HG02588 (cell line): ENCODE data around the gene DNAH5.

Experiments used
- ATAC-seq: cut with Tn5 transposase; IDR thresholded peaks from one replicate; pipeline ENCODE4 v1.9.1; 2021; ENCODE audit warnings: mild to moderate bottlenecking, moderate library complexity; ENCODE audit not compliant: unreplicated experiment

Gene DNAH5

DNA sequence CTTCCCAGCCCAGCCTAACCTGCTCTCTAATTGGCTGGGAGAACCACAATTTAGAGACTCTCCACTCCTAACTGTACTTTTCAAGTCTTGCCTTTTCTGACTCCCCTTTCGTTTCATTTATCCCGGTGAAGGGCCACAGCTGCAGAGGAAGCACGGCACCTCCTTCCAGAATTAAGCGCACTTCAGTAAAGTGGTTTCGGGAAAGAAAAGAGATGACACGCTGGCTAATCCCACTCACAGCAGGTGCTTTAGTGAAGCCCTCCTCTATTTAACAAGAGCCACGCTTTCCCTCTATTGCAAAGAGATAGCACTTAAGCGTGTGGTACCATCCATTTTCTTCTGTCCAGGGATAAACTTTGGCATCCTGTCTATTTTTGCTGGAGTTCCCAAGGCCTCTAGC lies 4.8 kb downstream of the DNAH5 start:
- no peak for ATAC-seq

DNA sequence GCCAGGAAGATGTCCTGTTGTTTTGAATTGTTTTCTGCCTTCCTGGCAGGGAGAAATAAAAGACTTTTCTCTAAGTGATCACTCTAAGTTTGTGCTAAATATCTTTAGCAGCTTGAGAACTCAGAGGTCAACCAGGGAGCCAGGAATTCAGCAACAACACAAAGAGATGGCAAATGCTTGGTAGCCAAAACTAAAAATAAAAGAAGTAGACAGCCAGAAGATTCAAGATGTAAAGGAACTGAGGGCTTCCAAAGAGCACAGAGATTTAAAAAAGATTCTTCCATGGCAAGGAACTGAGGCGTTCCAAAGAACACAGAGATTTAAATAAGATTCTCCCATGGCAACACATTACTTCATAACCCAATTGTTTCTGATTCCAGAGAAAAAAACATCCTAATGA lies 9.6 kb downstream of the DNAH5 start:
- ATAC-seq: no peak

DNA sequence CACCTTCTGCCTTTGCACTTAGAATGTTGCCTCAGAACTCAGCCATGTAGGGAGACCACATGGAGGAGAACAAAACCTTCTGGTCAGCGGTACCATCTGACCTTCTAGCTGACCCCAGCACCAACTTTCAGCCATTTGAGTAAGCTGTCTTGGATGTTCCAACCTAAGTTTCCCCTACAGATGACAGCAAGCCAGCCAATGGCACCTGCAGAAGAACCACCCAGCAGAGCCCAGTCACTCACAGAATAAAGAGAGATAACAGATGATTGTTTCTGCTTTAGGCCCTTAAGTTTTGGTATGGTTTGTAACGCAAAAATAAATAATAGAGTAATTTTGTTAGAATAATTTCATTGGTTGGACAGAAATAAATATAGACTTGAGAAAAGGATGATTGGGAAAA lies 10.4 kb downstream of the DNAH5 start:
- no peak for ATAC-seq

DNA sequence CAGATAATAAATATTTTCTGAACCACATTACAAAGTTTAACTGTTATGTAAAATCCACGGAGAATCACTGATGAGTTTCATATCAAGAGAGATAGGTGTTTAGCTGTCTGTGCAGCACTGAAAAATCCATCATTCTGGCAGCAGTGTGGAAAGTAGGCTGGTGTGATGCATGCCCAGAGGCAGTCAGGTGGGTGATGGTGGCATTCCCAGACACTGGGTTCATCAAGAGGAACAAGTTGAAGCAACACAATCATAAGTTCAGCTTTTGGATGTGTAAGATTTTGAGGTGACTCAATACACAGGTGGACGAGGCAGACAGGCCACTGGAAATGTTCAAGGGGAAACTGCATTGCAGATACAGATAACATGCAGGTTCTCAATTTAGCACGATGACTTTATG lies 11.9 kb downstream of the DNAH5 start:
- ATAC-seq: no peak

DNA sequence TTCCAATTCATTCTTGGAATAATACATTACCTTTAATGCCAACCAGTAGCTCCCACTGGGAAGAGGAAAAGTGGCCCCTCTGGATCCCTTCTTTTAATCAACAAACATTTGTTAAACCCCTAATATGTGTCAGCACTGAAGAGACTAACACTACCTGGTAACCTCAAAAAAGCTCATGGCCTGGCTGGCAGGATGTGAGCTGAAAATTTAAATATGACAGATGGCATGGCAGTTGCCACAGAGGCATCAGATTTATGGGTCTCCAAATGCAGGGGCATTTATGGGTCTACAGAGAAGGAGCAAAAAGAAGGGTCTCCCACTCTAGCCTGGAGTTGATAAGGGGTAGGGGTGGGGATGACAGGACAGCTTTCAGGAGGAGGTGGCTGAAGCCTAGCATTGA lies 12.5 kb downstream of the DNAH5 start:
- ATAC-seq: no peak

DNA sequence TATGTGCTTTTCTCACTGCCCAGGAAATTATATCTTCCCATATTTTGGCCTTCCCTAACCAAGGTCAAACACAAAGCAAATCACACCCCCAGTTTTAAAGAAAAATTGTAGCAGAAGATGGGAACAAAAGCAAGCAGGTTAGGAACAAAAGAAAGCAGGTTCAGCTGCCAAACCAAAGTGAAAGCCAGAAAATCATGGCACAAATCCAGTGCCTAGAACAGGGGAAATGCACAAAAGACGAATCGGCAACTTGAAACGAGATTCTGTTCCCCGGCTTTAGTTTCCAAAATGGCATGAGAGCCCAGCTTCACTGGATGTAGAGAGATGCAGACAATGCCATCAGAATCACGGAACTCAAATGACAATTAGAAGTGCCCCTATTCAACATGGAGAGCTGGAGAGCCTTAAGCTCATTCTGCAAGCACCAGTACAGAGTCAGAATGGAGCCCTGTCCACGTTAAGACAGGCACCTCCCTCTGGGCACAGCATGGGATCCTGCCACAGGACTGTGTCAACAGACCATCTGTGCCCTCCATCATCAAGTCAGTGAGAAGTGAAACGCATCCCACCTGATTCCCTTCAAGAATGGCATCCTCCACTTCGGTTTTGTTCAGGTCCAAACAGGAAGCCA lies 13.8 kb downstream of the DNAH5 start:
- no peak for ATAC-seq

DNA sequence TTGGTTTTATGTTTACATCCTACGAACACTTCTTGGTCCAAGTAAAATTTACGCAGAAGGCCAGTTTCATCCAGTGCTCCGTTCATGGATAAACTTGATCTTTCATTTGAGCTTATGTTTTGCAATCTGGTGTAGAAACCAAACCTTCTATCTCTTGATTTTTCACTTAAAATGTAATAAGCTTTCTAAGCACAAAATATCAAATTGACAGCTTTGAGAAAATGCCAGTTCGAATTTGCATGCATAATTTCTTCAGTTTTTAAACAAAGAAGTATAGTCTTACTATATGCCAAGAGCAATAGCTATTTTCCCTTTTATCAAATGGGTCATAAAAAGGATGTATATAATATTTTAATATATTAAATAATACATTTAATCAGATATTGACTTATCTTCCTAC lies 17.8 kb downstream of the DNAH5 start:
- ATAC-seq: no peak

DNA sequence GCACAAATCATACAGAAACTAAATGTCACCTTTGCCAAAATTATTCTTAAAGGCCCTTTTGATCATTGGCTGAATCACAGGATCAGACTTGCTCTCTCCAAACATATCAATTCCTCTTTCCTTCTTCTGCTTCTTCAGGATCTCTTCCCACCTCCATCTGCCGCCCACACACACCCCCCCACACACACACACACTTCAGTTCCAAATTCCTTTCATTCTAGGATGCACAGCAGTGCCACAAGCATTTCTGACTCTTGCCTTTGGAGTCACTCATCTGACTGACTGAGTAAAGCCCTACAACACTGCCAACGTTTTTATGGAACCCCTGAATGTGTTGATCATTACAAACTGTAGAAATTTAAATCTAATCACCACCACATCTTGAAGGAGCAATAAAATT lies 22.9 kb downstream of the DNAH5 start:
- no peak for ATAC-seq

DNA sequence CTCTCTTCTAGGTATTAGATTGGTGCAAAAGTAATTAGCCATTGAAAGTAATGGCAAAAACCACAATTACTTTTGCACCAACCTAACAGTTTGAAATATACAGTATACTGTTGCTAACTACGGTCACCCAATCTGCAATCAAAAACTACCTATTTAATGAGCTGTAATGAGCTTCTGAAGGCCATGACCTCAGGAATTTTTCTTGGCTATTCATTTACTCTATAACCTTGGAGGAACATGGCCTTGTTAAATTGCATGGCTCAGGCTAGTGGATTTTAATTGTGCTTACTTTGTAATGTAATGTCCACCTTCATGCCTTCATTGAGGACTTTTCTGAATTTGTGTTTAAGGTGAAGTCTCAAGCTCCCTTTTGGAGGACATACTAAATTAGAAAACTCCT lies 24.7 kb downstream of the DNAH5 start:
- ATAC-seq: no peak

DNA sequence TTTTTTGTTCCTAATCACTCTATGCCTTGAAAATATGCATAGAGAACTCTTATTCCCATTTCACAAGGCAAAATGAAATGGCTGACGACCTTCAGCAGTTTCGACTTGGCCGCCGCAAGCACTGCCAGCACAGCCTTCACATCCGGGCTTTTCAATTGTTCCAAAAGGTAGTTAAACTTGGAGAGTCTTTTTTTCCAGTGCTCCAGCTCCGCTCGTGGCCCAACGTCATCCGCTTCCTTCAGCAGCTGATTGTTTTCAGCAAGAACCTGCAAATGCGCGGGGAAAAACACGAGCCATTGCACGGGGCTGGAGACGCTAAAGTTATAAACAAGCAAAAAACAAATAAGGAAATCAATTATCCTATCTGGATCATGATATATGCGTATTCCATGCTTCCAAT lies 25.4 kb downstream of the DNAH5 start:
- ATAC-seq: no peak

DNA sequence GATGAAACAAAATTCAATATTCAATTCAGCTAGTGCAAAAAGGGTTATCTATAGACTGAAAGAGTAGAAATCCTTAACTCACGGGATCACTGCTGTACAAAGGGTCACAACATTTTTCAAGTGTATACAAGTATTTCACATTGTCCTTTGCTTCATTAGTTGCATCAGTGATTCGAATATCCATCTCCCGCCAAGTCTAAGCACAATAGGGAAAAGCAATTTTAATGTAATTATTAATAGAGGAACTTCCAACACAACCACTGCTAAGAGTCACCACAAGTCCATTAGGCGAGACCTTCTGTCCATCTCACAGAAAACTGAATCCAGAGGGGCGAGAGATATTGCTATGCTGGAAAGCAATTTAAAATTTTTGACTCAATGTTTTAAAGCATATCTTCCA lies 27.4 kb downstream of the DNAH5 start:
- ATAC-seq: no peak

DNA sequence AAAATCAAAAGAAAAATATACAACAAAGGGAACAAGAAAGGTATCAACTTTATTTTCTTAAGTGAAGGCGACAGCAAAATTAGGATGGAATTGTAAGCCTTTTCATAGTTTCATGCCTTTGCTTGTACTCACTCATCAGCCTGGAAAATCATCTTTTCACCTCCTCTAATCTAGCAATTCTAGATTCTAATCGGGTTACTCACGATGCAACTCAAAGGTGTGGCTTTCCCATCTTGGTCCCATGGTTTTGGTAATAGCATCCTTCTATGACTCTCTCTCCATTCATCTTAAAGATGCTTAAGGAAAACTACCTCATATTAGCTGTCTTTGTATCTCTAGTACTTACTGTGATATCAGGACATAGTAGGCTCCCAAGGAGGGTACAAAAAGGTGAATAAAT lies 30.5 kb downstream of the DNAH5 start:
- no peak for ATAC-seq

DNA sequence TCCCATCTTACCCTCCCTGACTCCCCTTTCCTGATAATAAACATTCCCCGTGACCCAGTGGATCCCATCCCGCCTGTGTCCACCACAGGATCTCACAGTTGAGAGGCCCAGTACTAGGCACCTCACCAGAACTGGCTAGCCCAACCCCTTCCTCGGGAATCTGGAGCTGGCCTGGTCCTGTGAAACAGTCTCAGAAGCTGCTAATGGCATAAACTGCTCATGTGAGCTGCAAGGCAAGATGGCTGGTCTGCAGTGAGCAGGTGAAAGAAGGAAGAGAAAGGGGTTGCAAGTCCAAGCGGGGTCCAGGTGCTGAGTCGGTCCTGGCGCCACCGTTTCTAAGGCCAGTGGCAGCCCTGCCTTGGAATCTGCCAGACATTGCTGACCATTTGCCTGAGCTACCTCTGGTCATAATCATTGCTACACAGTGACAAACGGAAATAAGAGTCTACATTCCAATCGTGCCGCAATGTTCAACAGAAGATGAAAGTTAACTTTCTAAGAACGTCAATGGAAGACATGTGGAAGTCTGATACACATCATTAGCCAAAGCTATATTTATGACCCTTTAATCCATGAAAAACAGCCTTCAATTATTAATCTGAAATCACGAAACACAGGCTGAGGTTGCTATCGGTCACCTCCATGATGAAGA lies 33.7 kb downstream of the DNAH5 start:
- ATAC-seq: no peak

DNA sequence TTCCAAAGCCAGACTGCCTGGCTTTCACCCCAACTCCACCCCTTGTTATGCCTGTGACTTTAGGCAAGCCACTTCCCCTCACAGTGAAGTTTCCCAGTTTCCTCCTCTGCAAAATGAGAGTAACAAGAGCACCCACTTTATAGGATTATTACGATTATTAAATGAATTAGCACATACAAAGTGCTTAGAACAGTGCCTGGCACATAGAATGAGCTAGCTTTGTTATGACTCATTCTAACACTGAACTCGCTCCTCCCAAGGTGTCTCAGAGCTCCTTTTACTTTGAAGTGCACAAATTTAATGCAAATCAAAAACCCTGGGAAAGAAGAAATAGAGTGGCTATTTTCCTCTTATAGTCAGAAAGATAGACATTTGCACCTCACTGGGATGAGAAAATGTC lies 34.3 kb downstream of the DNAH5 start:
- ATAC-seq: no peak

DNA sequence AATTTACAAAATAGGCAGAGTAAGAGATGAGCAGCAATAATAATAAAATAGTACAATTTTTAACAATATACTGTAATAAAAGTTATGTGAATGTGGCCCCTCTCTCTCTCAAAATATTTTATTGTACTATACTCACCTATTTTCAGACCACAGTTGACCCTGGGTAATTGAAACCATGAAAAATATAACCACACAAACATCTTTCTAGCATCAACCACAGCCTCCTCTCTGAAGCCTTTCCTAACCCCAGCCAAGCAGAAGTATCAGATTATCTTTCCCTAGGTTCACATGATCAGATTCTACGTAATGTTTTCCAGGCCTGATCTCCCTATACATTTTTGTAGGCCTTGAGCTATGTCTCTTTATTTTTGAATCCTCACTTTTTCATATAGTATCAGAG lies 35.2 kb downstream of the DNAH5 start:
- no peak for ATAC-seq

DNA sequence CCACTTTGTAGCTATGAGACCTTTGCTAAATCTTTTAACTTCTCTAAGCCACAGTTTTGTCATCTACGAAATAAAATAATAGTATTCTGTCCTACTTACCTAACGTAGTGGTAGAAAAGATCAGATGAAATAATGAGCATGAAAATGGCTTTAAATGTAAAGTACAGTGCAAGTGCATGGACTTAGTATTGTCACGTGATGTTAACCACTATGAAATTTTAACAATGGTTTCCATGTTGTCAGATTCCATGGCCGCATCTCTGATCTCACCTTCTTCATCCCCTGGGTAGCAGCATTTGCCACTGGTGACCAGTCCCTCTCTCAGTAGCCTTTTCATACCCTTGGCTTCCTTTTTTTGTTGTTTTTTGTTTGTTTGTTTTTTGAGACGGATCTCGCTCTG lies 45.9 kb downstream of the DNAH5 start:
- no peak for ATAC-seq

DNA sequence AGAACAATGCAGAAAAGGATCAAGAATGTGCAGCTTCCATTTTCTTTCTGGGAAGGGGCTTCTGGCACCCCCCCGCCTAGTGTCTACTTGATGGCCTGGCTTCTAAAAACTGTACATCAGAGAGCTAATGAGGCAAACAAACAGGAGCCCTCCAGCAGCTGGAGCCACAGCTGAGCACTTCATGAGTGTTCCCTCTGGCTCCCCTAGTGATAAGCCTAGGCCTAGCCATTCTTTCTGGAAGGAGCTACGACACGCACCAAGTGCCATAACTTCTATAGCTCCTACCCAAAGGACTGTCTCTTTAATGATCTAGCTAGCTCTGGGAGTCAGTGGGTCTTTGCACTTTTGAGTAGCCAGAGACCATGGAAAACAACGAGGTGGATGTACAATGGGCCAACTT lies 66.1 kb downstream of the DNAH5 start:
- ATAC-seq: no peak

DNA sequence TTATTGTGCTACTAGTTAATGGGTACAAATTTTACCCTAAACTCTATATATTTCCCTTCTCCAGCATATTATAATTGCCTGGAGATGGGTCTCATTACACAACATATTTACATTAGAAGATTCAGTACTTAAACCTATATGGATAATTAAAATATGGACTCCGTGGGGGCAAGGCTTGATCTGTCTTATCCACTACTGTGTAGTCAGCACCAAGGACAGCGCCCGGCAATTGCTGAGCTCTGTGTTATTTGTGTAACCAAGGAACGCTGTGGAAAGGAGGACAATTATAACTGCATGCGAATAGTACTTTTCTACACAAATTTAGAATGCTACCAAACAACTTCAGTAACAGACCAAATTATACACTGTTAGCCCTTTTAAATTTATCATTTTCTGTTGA lies 77.7 kb downstream of the DNAH5 start:
- ATAC-seq: no peak

DNA sequence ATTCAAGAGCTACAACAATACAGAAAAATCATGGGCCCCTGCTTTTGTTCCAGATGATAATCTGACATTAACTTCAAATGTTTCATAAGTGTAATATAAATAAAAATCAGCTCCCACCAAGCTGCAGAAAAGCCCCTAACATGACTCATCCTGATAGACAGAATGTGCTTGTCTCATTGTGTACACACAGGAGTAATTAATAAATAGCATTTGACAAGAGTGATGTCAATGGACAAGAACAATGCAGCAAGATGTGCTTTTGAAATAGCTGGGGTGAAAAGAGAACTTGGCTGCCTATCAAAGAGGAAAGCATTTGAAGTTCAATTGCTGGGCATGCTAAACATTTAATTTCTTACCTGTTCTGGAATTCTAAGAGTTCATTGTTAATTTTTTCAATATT lies 79.2 kb downstream of the DNAH5 start:
- ATAC-seq: no peak

DNA sequence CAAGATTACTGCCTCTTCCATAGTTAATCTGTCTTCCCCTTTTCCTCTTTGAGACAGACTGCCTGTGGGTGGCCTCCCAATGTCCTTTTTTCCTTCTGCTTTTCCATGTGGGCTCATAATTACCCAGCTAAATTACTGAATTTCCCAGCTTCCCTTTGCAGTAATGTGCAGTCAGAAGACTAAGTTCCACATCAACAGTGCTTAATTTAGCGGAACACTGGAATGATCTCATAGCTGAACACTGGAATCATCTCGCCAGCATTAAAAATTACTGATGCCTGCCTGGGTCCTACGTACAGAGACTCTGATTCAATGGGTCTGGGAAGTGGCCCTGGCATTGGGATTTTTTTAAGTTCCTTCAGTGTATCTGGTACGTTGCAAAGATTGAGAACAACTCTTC lies 84.3 kb downstream of the DNAH5 start:
- no peak for ATAC-seq

DNA sequence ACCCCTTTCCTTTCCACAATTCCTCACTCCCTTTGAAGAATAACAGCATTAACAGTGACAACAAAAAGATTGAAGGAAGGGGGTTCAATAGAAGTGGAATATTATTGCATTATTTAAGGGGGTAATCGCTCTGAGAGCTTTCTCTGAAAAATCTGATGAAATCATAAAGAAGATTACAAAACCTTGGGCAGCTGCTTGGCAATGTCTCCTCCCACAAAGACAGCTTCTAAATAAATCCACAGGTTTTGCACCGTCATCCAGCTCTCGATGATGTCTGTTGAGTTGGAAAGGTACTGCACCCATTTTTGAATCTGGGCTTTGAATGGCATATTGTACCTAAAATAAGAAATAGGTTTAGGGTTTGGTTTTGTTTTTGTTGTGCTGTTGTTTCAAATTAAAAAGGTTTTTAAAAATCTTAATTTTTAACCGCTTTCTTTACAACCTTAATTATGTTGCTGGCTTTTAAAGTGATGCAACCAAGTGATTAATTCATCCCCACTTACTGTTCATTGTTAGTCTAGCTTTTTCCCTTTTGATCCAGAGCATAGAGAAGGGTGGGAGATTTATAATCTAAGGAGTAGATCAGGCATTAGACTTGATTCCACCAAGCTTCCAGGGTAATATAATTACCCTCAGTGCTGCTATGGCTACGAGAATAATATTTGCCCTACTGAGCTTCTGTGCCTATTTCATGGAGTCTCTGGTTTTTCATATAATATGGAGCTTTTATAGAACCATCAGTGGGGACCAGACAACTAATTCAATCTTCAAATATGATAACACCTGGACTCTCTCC lies 85.0 kb downstream of the DNAH5 start:
- no peak for ATAC-seq

DNA sequence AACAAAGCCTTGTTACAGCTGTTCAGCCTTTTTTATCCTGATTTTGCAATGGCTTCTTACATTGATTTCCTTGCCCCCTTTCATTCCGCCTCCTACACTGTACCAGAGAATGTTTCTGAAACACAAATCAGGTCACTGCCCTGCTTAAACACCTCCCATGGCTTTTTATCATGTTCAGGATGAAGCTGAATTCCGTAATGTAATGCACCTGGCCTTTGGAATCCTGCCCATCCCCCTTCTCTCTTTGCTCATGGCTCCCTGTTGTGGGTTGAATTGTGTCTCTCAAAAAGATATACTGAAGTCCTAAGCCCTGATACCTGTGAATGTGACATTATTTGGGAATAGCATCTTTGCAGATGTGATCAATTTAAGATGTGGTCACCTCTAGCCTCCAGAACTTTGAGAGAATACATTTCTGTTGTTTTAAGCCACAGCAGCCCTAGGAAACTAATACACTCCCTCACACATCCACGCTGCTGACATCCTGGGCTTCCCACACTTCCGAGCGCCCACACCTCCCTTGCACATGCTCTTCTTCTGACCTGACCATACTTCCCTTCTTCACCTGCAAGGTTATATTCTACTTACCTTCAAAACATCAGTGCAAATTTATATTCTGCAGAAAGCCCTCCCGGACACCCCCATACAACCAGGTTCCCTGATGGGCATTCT lies 101.2 kb downstream of the DNAH5 start:
- ATAC-seq: no peak
